ENCODE measurements around the gene UBA6. TPM values are rescaled to one million over a fixed set of nuclear protein-coding genes. Genes with fewer than 3 reads are reported as not detected.

UBA6 gene
- total RNA-seq, 1 donor from 2014 or later = 88.6 TPM

DNA sequence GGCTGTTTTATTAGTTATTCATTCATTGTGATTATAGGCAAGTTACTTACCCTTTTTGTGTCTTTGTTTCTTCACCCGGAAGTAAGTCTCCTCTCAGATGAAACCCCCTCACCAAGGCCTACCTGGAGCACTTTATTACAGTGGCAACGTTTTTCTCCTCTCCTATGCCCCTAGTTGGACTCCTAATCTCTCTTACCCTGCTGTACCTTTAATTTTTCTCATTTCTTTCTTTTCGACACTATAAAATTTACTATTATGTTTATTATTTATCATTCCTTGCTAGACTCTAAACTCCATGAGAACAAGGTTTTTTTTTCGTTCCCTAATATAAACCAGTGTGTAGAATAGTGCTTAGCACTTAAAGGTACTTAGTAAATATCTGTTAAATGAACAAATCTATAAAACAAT lies 124.9 kb downstream of the UBA6 start:
- TF ChIP-seq, protein P1, sequence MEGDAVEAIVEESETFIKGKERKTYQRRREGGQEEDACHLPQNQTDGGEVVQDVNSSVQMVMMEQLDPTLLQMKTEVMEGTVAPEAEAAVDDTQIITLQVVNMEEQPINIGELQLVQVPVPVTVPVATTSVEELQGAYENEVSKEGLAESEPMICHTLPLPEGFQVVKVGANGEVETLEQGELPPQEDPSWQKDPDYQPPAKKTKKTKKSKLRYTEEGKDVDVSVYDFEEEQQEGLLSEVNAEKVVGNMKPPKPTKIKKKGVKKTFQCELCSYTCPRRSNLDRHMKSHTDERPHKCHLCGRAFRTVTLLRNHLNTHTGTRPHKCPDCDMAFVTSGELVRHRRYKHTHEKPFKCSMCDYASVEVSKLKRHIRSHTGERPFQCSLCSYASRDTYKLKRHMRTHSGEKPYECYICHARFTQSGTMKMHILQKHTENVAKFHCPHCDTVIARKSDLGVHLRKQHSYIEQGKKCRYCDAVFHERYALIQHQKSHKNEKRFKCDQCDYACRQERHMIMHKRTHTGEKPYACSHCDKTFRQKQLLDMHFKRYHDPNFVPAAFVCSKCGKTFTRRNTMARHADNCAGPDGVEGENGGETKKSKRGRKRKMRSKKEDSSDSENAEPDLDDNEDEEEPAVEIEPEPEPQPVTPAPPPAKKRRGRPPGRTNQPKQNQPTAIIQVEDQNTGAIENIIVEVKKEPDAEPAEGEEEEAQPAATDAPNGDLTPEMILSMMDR (IDR thresholded peaks at IDR 0.05; ENCODE audit: unreplicated experiment) = no peak
- no peak for DNase-seq (ENCODE audit: low spot score in 2 of 2, unreplicated experiment in 2 of 2)
- Mint-ChIP-seq H3K4me3 (no peak overlapping the region), H3K36me3 (no peaks in the 10 kb centered on the region), H3K27me3 (ENCODE audit: low read depth) (no peaks in the 10 kb centered on the region), H3K9me3 (no peaks in the 10 kb centered on the region), H3K27ac (no peak overlapping the region), H3K4me1 (peaks cover 2% of the 10 kb centered on the region)

DNA sequence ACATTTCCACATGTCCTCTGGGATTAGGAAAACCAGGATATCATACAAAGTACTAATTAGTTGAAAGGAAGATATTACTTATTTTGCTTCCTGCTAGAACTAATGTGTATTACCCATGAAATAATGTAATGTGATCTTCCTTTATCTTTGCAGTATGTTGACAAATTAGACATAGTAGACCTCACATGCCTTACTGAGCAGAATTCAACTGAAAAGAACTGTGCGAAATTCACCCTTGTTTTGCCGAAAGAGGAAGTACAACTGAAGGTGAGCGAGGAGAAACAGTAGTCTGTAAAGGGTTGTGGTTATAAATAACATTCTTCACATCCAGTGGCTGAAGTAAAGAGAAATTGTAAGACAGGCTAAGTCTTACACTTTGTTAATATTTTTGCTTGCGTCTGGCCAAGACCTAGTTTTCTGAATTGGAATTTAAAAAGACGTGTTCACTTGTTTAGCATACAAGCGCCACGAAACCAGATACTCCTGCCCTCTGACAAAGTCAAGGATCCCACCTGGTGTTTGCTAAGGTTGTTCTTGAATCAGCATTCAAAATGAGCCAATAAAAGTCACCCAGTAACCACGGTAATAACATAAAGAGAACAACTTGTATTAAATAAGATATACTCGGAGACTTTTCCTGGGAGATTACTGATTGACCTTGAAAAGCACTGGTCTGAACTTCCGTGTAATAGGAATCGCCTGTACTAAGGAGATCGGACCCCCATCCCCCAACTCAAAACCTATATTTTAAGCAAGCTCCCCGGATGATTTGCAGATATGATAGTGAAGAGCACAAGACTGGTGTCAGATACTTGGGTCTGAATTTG lies 125.5 kb downstream of the UBA6 start:
- TF ChIP-seq, protein P1 (IDR thresholded peaks at IDR 0.05; ENCODE audit: unreplicated experiment) = no peak
- Mint-ChIP-seq H3K4me1 (peaks cover 2% of the 10 kb centered on the region), H3K36me3 (no peaks in the 10 kb centered on the region), H3K27ac (no peak overlapping the region), H3K4me3 (no peak overlapping the region), H3K9me3 (no peaks in the 10 kb centered on the region), H3K27me3 (ENCODE audit: low read depth) (no peaks in the 10 kb centered on the region)
- DNase-seq (ENCODE audit: low spot score in 2 of 2, unreplicated experiment in 2 of 2) = no peak

DNA sequence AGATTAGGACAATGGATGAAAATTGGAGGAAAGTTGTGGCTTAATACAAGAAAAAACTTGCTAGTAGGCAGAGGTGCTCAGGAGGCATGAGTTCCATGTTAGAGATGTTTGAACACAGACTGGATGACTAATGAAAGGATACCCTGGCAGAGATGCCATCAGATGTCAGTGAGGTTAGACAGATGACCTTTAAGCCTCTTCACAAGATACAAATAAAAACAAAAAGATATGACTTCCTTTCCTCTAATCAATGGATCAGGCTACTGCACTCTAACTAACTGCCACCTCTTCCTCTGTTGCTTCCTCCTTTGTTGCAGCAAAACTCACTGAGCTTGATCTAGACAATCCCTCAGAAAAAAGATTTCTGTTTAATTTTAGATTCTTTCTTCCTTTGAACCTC lies 127.8 kb downstream of the UBA6 start:
- H3K27me3 Mint-ChIP-seq (ENCODE audit: low read depth) = no peaks in the 10 kb centered on the region
- no peak overlapping the region for H3K27ac Mint-ChIP-seq
- TF ChIP-seq, protein P1 (IDR thresholded peaks at IDR 0.05; ENCODE audit: unreplicated experiment) = no peak
- no peaks in the 10 kb centered on the region for H3K9me3 Mint-ChIP-seq
- DNase-seq (ENCODE audit: low spot score in 2 of 2, unreplicated experiment in 2 of 2) = no peak
- no peaks in the 10 kb centered on the region for H3K36me3 Mint-ChIP-seq
- H3K4me1 Mint-ChIP-seq = peaks cover 2% of the 10 kb centered on the region
- no peak overlapping the region for H3K4me3 Mint-ChIP-seq

GRCh38 chr4:67571975-67572374 lies 129.0 kb downstream of the UBA6 start:
- no peak overlapping the region for H3K4me3 Mint-ChIP-seq
- H3K36me3 Mint-ChIP-seq = no peaks in the 10 kb centered on the region
- TF ChIP-seq, protein P1 (IDR thresholded peaks at IDR 0.05; ENCODE audit: unreplicated experiment) = no peak
- H3K4me1 Mint-ChIP-seq = peaks cover 2% of the 10 kb centered on the region
- H3K27me3 Mint-ChIP-seq (ENCODE audit: low read depth) = no peaks in the 10 kb centered on the region
- no peak overlapping the region for H3K27ac Mint-ChIP-seq
- H3K9me3 Mint-ChIP-seq = no peaks in the 10 kb centered on the region
- DNase-seq (ENCODE audit: low spot score in 2 of 2, unreplicated experiment in 2 of 2) = no peak

DNA sequence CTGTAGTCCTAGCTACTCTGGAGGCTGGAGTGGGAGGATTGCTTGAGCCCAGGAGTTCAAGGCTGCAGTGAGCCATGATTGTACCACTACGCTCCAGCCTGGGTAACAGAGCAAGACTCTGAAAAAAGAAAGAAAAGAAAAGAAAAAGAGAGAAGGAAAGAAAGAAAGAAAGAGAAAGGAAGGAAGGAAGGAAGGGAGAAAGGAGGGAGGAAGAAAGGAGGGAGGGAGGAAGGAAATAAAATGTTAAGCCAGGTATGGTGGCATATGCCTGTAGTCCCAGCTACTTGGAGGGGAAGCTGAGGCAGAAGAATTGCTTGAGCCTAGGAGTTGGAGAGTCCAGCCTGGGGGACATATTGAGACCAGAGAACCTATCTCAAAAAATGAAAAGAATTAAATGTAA lies 130.4 kb downstream of the UBA6 start:
- TF ChIP-seq, protein P1 (IDR thresholded peaks at IDR 0.05; ENCODE audit: unreplicated experiment) = no peak
- Mint-ChIP-seq H3K27ac (no peak overlapping the region), H3K9me3 (no peaks in the 10 kb centered on the region), H3K4me3 (no peak overlapping the region), H3K4me1 (peaks cover 2% of the 10 kb centered on the region), H3K36me3 (no peaks in the 10 kb centered on the region), H3K27me3 (ENCODE audit: low read depth) (no peaks in the 10 kb centered on the region)
- DNase-seq (ENCODE audit: low spot score in 2 of 2, unreplicated experiment in 2 of 2) = no peak
